Skeletal muscle tissue (tissue), 4 donors: ENCODE measurements around the gene ASTE1. TPM values are rescaled to one million over a fixed set of nuclear protein-coding genes. Genes with fewer than 3 reads are reported as not detected.

Experiments
- H3K27ac ChIP-seq: one replicate; pipeline ENCODE4 v1.7.0; 2013; ENCODE audit warnings: mild to moderate bottlenecking, low read depth, low read length, inconsistent platforms
- H3K27me3 ChIP-seq, 3 donors: one replicate each; pipeline ENCODE4 v1.7.0; 2013; ENCODE audit warnings: low read length in 3 of 3; ENCODE audit not compliant: control insufficient read depth in 3 of 3, insufficient read depth in 3 of 3
- H3K36me3 ChIP-seq, 3 donors: one replicate each; pipeline ENCODE4 v1.7.0; 2013; ENCODE audit warnings: low read length in 3 of 3; ENCODE audit not compliant: control insufficient read depth in 3 of 3, insufficient read depth in 3 of 3
- H3K4me1 ChIP-seq, 3 donors: one replicate each; pipeline ENCODE4 v1.7.0; 2013; ENCODE audit warnings: low read length in 3 of 3, mild to moderate bottlenecking in 3 of 3; ENCODE audit not compliant: control insufficient read depth in 3 of 3, insufficient read depth in 3 of 3
- H3K4me3 ChIP-seq, 3 donors: one replicate each; pipeline ENCODE4 v1.7.0; 2013; ENCODE audit warnings: low read length in 3 of 3
- H3K9ac ChIP-seq, 3 donors: one replicate each; pipeline ENCODE4 v1.7.0; 2013; ENCODE audit warnings: low read length in 3 of 3, mild to moderate bottlenecking in 3 of 3, moderate library complexity in 2 of 3, low read depth in 1 of 3
- H3K9me3 ChIP-seq, 3 donors: one replicate each; pipeline ENCODE4 v1.7.0; 2013; ENCODE audit warnings: low read length in 3 of 3; ENCODE audit not compliant: control insufficient read depth in 3 of 3
- total RNA-seq: library from RNA; depleted of rRNA; stranded (reverse); fragments of >200 nt; gene quantifications from one replicate; pipeline ENCODE4 v1.2.3, GENCODE V29; 2014
- donor health status: Osteomylitis.

Gene ASTE1
- 5.2 TPM for total RNA-seq

- Histone ChIP-seq H3K9ac (peak within 1 kb of the TSS; percentile 87 to 97 (median 90)), H3K9me3 (no peaks in the 10 kb centered on the region), H3K4me1 (peaks cover 4 to 21% (median 17%) of the 10 kb centered on the region in 3 donors), H3K27me3 (no peaks in the 10 kb centered on the region), H3K4me3 (peak within 1 kb of the TSS; percentile 95 to 98 (median 97)), H3K36me3 (peaks cover 0 to 10% (median 0%) of the 10 kb centered on the region in 3 donors), H3K27ac (peak within 1 kb of the TSS; percentile 81)
These were observed at the start of gene ASTE1, which contains the start of gene NEK11 for GRCh38 chr3:131026321-131027151. TSS of gene ASTE1 (minus strand) at chr3:131026825. CDS start at chr3:131025306, 1,519 bp downstream. TSS of gene NEK11 (plus strand) at chr3:131026877. CDS start at chr3:131029709, 2,832 bp downstream.

- H3K36me3 ChIP-seq = no peaks in the 10 kb centered on the region
- H3K4me1 ChIP-seq = peaks cover 0 to 4% (median 3%) of the 10 kb centered on the region in 3 donors
- H3K27me3 ChIP-seq = no peaks in the 10 kb centered on the region
- no peak overlapping the region for H3K4me3 ChIP-seq
- H3K27ac ChIP-seq = no peak overlapping the region
- no peak overlapping the region for H3K9ac ChIP-seq
- H3K9me3 ChIP-seq = no peaks in the 10 kb centered on the region
These were observed 49.2 kb upstream of the ASTE1 start for GRCh38 chr3:131075632-131076328.

- Histone ChIP-seq H3K4me3 (no peak overlapping the region), H3K27me3 (no peaks in the 10 kb centered on the region), H3K9me3 (no peaks in the 10 kb centered on the region), H3K4me1 (peaks cover 0 to 4% (median 3%) of the 10 kb centered on the region in 3 donors), H3K9ac (no peak overlapping the region), H3K27ac (no peak overlapping the region), H3K36me3 (no peaks in the 10 kb centered on the region)
These were observed 46.2 kb upstream of the ASTE1 start for GRCh38 chr3:131072845-131073244.

GRCh38 chr3:131072099-131072559 lies 45.5 kb upstream of the ASTE1 start:
- H3K4me3 ChIP-seq = no peak overlapping the region
- H3K4me1 ChIP-seq = peaks cover 0 to 4% (median 3%) of the 10 kb centered on the region in 3 donors
- H3K36me3 ChIP-seq = no peaks in the 10 kb centered on the region
- no peaks in the 10 kb centered on the region for H3K9me3 ChIP-seq
- H3K27ac ChIP-seq = no peak overlapping the region
- H3K9ac ChIP-seq = no peak overlapping the region
- H3K27me3 ChIP-seq = no peaks in the 10 kb centered on the region

GRCh38 chr3:131067983-131068382 lies 41.4 kb upstream of the ASTE1 start:
- H3K36me3 ChIP-seq = no peaks in the 10 kb centered on the region
- no peaks in the 10 kb centered on the region for H3K4me1 ChIP-seq
- H3K9me3 ChIP-seq = no peaks in the 10 kb centered on the region
- H3K9ac ChIP-seq = no peak overlapping the region
- no peak overlapping the region for H3K27ac ChIP-seq
- no peaks in the 10 kb centered on the region for H3K27me3 ChIP-seq
- no peak overlapping the region for H3K4me3 ChIP-seq

- Histone ChIP-seq H3K36me3 (peaks cover 0 to 2% (median 0%) of the 10 kb centered on the region in 3 donors), H3K4me1 (no peaks in the 10 kb centered on the region), H3K9ac (no peak overlapping the region), H3K27me3 (no peaks in the 10 kb centered on the region), H3K4me3 (no peak overlapping the region), H3K9me3 (no peaks in the 10 kb centered on the region), H3K27ac (no peak overlapping the region)
These were observed 26.6 kb upstream of the ASTE1 start for GRCh38 chr3:131053043-131053859.

- Histone ChIP-seq H3K9me3 (no peaks in the 10 kb centered on the region), H3K27me3 (no peaks in the 10 kb centered on the region), H3K9ac (no peak overlapping the region), H3K27ac (no peak overlapping the region), H3K36me3 (peaks cover 0 to 3% (median 0%) of the 10 kb centered on the region in 3 donors), H3K4me1 (no peaks in the 10 kb centered on the region), H3K4me3 (no peak overlapping the region)
These were observed 23.4 kb upstream of the ASTE1 start for GRCh38 chr3:131050001-131050400.

GRCh38 chr3:131048030-131048429 lies 21.4 kb upstream of the ASTE1 start:
- H3K27ac ChIP-seq = no peak overlapping the region
- peaks cover 0 to 3% (median 0%) of the 10 kb centered on the region in 3 donors for H3K36me3 ChIP-seq
- no peaks in the 10 kb centered on the region for H3K27me3 ChIP-seq
- H3K9ac ChIP-seq = no peak overlapping the region
- no peaks in the 10 kb centered on the region for H3K4me1 ChIP-seq
- H3K9me3 ChIP-seq = no peaks in the 10 kb centered on the region
- H3K4me3 ChIP-seq = no peak overlapping the region

GRCh38 chr3:131047582-131047981 lies 21.0 kb upstream of the ASTE1 start:
- Histone ChIP-seq H3K36me3 (peaks cover 0 to 3% (median 0%) of the 10 kb centered on the region in 3 donors), H3K27ac (no peak overlapping the region), H3K4me3 (no peak overlapping the region), H3K9me3 (no peaks in the 10 kb centered on the region), H3K27me3 (no peaks in the 10 kb centered on the region), H3K4me1 (no peaks in the 10 kb centered on the region), H3K9ac (no peak overlapping the region)
